Stimulated activated CD4-positive, alpha-beta T cell treated with anti-CD3 and anti-CD28 coated beads, Interleukin-1b, Interleukin-23, amount 100 ng/mL, for 24 hours (primary cell): ENCODE results near the gene PNMA8B.

Experiments
- DNase-seq, 4 experiments: peaks; one replicate each; pipeline ENCODE4 v3.0.0-alpha.2; 2020; ENCODE audit warnings: low read depth in 4 of 4, low spot score in 1 of 4

The PNMA8B gene

DNA sequence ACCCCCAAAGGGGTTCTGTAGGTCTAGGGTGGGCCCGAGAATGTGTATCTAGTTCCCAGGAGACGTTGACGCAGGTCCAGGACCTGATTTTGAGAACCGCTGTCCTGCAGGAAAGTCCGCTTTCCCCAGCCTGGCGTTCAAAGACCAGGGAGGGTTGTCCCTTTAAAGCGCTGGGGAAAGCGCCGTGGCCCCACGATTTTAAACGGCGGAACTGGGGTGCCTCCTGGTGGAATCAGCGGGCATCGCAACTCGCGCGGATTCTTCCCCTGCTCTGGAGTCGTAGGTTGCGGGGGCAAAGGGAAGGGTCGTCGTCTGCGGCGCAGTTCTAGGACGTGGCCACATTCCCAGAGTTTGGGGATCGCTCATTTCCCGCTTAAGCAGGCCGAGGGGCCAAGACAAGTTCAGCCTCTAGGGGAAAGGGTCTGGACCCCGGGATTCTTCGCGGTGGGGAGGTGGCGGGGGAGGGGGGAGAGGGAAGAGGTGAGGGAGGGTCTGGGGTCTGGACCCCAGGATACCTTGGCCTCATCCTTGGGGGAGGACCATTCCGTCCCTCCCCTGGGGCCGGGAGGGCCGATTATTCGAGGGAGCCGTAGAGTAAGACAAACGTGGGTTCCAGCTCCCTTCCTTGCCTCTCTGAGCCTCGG is 7.7 kb downstream of the PNMA8B start:
- DNase-seq: peak; percentile 63 to 82 (median 66)

DNA sequence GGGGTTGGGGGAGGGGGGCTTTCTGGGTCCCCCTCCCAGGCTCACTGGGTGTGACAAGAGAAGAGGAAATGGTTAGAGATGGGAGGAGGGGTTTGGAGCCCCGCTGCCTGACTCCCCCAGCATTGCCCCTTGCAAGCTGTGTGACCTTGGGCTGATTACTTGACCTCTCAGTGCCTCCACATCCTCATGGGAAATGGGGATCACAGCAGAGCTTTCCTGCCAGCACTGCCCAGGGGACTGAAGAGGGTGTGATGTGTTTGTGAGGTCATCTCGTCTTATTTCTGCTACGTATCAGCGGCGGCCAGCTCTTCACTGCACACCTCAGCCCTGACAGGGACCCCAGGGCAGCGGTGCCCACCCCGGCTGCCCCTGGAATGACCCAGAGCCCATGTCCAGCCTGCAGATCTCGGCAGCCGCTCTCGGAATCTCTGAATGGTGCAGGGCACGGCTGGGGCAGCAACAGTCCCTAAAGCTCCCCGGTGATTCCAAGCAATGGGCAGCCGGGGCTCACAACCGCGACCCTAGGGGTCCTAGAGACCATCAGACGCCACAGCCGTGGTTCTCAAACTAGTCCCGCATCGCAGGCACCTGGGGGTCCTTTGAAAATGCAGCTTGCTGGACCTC is 8.4 kb downstream of the PNMA8B start:
- no peak for DNase-seq

DNA sequence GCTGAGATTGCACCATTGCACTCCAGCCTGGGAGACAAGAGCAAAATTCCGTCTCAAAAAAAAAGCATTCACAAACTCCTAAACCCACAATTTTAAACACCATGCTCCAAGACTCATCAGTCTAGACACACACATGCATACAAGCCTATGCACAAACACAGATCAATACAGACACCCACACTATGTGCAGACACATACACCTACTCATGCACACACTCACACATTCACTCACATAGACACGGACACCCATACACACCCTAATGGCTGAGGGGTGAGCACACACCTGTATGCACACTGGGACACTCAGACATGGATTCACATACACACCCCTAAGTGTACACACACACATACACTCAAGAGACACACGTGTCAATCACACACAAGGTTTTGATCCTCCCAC is 9.3 kb downstream of the PNMA8B start:
- no peak for DNase-seq

DNA sequence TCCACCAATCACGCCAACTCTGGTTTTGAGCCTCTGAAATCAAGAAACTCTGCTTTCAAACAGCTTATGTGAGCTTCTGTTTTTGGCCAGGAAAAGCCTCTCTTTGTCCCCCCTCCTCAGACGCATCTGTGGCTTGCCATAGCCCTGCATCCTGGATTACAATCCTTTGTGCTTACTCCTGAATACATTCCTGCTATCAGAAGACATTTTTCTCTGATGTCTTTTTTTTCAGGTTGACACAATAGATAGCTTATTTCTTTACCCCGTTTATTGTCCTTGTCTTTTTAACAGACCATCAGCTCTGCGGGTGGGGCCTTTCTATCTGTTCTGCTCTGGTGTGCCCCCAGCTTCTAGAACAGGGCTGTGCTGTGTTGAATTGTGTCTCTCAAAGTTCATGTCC is 11.0 kb downstream of the PNMA8B start:
- no peak for DNase-seq

DNA sequence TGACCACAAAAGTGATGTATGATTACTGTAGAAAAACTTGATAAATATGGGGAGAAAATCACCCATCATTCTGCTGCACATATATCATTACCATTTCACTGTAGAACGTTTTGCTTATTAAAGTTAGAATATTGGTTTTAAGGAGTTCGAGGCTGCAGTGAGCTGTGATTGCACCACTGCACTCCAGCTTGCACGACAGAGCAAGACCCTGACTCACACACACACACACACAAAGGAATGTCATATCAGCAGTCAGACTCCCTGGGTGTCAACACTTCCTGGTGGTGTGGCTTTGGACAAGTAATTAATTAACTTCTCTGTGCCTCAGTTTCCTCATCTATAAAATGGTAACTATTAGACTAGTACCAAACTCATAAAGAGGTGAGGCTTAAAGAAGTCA is 13.0 kb downstream of the PNMA8B start:
- no peak for DNase-seq

GRCh38 chr19:46481947-46482346 is 13.7 kb downstream of the PNMA8B start:
- DNase-seq: no peak

DNA sequence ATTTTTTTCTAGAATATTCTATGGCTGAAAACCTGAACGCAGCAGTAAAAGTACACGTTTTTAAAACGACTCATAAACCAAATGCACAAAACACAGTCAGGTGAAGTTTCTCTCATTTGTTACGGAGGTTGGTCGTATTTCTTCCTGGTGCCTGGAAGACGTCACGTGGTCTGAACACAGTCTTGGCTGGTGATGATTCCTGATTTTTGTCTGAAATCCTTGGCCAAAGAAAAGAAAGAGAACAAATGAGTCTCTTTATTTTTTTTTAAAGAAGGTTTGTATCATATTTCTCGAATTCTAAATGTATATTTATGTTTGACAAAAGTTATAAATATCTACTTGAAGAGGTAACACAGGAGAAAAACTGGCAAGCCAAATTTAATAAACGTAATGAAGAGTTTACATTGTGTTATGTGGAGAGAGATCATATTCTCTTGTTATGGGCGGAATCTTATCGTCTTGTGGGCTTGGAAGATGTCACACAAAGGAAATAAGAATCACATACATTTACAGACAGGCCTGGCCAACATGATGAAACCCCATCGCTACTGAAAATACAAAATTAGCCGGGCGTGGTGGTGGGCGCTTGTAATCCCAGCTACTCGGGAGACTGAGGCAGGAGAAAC is 14.3 kb downstream of the PNMA8B start:
- DNase-seq: no peak

DNA sequence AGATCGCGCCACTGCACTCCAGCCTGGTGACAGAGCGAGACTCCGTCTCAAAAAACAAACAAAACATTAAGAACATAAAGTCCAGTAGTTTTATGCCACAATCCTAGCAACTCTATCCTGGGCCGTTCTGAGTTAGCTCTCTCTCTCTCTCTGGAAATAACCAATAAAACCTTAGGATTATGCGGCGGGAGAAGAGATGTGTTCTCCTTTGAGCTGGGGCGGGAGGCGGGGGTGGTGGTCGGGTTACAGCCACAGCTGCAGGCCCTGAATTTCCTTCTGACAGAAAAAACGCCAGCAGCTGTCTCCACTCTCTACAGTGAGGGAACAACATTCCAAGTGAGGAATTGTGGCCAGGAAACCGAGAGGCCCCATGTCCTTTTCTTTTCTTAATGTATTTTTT is 15.3 kb downstream of the PNMA8B start:
- DNase-seq: no peak

DNA sequence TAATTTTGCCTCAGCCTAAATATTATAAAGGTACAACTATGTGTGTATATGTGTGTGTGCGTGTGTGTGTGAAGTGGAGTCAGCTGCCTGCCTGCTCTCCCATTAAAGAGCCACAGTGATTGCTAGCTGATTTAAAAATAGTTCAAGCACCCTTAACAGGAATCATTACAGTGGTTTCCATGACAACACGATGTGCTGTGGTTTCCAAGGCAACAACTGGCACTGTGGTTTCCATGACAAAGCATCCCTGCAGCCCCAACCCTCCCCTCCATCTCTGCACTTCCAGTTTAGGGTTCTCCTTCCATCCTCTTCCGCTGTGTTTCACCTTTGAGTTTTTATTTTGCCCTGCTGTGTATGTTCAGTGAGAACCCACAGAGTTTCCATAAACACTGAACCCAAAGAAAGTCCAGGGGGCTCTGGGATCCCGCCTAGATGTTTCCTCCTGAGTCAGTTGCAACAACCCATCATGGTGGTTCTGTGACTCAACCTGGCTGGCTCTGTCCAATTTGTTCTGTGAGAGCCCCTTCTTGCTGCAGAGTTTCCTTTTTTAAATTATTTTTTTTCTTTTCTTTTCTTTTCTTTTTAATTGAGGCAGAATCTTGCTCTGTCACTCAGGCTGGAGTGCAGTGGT is 17.2 kb downstream of the PNMA8B start:
- DNase-seq: no peak

- no peak for DNase-seq
These were observed 19.7 kb downstream of the PNMA8B start for GRCh38 chr19:46475986-46476385.

GRCh38 chr19:46474211-46474610 is 21.5 kb downstream of the PNMA8B start:
- no peak for DNase-seq

DNA sequence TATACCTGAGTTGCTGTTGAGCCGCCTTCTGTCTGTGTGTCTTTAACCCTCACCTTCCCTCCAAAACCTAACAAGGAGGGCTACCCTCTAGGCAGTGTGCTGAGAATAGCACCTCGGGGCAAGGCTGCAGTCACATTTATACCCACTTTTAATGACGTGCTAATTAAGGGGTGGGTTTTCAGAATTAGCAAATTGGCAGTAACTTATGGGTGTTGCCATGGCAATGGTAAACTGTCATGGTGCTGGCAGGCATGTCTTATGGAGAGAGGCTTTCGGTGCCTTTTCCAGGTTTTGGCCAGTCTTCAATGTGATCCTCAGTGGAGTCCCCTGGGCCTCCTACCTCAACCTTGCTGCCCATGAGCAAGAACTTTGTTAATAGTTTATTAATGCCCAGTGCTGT is 23.1 kb downstream of the PNMA8B start:
- no peak for DNase-seq

GRCh38 chr19:46471811-46472543 is 23.7 kb downstream of the PNMA8B start:
- no peak for DNase-seq

DNA sequence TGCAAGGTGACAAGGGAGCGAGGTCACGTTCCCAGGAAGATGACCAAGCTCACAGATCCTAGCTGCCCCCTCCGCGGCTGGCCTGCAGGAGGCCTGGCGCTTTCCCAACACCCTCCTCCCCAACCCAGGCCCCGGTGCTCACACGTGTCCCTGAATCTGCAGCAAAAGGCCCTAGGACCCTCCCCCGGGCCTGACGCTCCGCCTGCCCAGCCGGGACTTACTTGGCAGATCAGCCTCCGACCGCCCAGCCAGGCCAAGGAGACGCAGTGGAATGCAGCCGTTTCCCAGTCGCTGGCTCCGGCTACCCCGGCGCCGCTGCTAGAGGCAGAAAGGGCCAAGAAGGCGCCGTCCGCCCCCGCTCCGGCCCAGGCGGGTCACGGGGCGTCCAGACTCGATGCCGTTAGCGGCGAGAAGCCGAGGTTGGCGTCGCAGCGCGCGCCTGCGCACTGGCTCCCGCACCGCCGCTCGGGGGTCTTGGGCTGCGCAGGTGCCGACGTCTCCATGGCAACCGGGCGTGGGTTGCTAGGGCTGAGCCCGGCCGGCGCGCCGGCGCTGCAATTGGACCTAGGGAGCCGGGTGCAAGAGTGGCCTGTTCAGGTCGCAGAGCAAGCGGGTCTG is 24.4 kb downstream of the PNMA8B start, which contains the start of gene PNMA8A:
Gene PNMA8A, minus strand, starts transcription at position 448 of the 618 bp plus-strand sequence. CDS start 528 bp downstream, outside the sequence.
- no peak for DNase-seq

DNA sequence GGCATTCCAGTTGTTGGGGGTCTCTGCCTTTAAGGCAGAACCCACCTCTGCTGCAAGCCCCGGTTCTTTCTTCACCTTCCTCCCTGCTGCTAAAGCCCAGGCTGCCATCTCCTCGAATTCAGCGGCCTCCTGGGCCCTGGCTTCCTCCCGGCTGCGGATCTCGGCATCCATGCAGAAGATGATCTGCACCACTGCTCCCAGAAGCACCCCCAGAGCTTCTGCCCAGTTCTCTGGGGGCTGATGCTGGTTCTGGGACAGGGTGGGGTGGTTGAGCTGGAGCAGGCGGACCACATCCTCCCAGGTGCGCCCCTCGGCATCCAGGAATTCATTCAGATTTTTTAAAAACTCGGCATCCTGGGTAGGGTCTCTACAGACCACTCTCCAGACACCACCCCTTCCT is 25.3 kb downstream of the PNMA8B start:
- DNase-seq: no peak

GRCh38 chr19:46469541-46470185 is 26.0 kb downstream of the PNMA8B start:
- DNase-seq: no peak

GRCh38 chr19:46466536-46467196 is 29.0 kb downstream of the PNMA8B start:
- DNase-seq: no peak

DNA sequence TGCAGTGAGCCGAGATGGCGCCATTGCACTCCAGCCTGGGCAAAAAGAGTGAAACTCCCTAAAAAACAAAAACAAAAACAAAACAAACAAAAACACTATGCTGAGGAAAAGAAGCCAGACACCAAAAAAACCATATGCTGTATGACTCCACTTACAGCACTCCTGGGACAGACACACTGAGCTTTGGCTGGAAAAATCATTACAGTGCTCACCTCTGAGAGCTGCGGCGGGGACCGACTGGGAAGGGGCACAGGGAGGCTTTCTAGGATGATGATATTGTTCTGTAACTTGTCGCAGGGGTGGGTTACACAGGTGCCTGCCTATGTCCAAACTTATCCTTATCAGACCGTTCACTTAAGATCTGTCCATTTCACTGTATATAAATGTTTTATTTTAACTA is 32.2 kb downstream of the PNMA8B start:
- DNase-seq: no peak

GRCh38 chr19:46461537-46461936 is 34.1 kb downstream of the PNMA8B start:
- no peak for DNase-seq

GRCh38 chr19:46460981-46461380 is 34.7 kb downstream of the PNMA8B start:
- no peak for DNase-seq
